OCI-LY7 (cell line): ENCODE results near the gene TTLL1. TPM values are rescaled to one million over a fixed set of nuclear protein-coding genes. Genes with fewer than 3 reads are reported as not detected.

ENCODE experiments used
- BruUV-seq: library from RNA; stranded (reverse); fragments of 400-500 nt; replicated peaks from 2 replicates; lab custom pipeline; 2021; lab: Mats Ljungman, UMichigan
- CTCF ChIA-PET: fragments of 300-600 bp; sonication (Branson Sonifier 250); formaldehyde crosslinking; loops from one replicate; lab custom pipeline; 2022; ENCODE audit warnings: antibody characterized with exemption; ENCODE audit not compliant: unreplicated experiment; lab: Charles Lee
- POLR2A ChIA-PET: fragments of 300-600 bp; sonication (Branson Sonifier 250); formaldehyde crosslinking; loops from one replicate; lab custom pipeline; 2022; ENCODE audit warnings: antibody characterized with exemption; lab: Charles Lee
- DNase-seq: peaks from one replicate; pipeline ENCODE4 v3.0.0-alpha.2; 2015; ENCODE audit warnings: low spot score
- H2AFZ ChIP-seq: fragments of 200-600 bp; sonication (generic), shearing (Covaris generic); 2 replicates; pipeline ENCODE4 v1.6.1; 2014; ENCODE audit warnings: mild to moderate bottlenecking, antibody characterized with exemption, low read length, moderate library complexity
- H3K27ac ChIP-seq: fragments of 200-600 bp; sonication (generic); 2 replicates; pipeline ENCODE4 v1.5.1; 2014; ENCODE audit warnings: mixed run types, low read depth, mild to moderate bottlenecking, moderate library complexity, low read length, inconsistent platforms; ENCODE audit not compliant: poor library complexity, severe bottlenecking
- H3K36me3 ChIP-seq: fragments of 200-600 bp; sonication (generic); 2 replicates; pipeline ENCODE4 v1.6.1; 2014; ENCODE audit warnings: mild to moderate bottlenecking, antibody characterized with exemption, low read length, moderate library complexity, mixed read lengths; ENCODE audit not compliant: insufficient read depth
- H3K4me1 ChIP-seq: fragments of 200-600 bp; sonication (generic); 2 replicates; pipeline ENCODE4 v1.5.1; 2014; ENCODE audit warnings: mild to moderate bottlenecking, low read length; ENCODE audit not compliant: insufficient read depth, poor library complexity, severe bottlenecking
- H3K4me2 ChIP-seq: fragments of 200-600 bp; sonication (generic); 2 replicates; pipeline ENCODE4 v1.6.1; 2014; ENCODE audit warnings: mild to moderate bottlenecking, low read length
- H3K4me3 ChIP-seq: fragments of 200-600 bp; sonication (generic); 2 replicates; pipeline ENCODE4 v1.5.1; 2014; ENCODE audit warnings: mild to moderate bottlenecking, low read depth, low read length; ENCODE audit not compliant: poor library complexity, severe bottlenecking
- H3K79me2 ChIP-seq: fragments of 200-600 bp; sonication (generic); 2 replicates; pipeline ENCODE4 v1.6.1; 2016; ENCODE audit warnings: low read depth, mild to moderate bottlenecking, low read length, moderate library complexity, mixed read lengths; ENCODE audit not compliant: insufficient read depth
- H3K9me2 ChIP-seq: fragments of 200-600 bp; sonication (generic); 2 replicates; pipeline ENCODE4 v1.6.1; 2016; ENCODE audit warnings: mild to moderate bottlenecking, low read length, mixed read lengths; ENCODE audit not compliant: insufficient read depth
- H3K9me3 ChIP-seq: fragments of 200-600 bp; sonication (generic); 2 replicates; pipeline ENCODE4 v1.6.1; 2014; ENCODE audit warnings: mild to moderate bottlenecking, mixed run types, low read length, mixed read lengths
- H4K20me1 ChIP-seq: fragments of 200-600 bp; sonication (generic); 2 replicates; pipeline ENCODE4 v1.6.1; 2014; ENCODE audit warnings: mild to moderate bottlenecking, antibody characterized with exemption, low read length, moderate library complexity, mixed read lengths; ENCODE audit not compliant: insufficient read depth
- EZH2phosphoT487 ChIP-seq: fragments of 200-600 bp; sonication (generic); IDR thresholded peaks from 2 replicates; pipeline ENCODE4 v1.6.1; 2018; ENCODE audit warnings: low read depth, borderline replicate concordance, mild to moderate bottlenecking, mixed run types, antibody characterized with exemption, low read length, moderate library complexity, mixed read lengths
- intact Hi-C: fragments of 100-400 bp; cut with micrococcal nuclease; formaldehyde crosslinking; loops from one replicate; pipeline ENCODE4 v1.10.0; 2022; ENCODE audit not compliant: unreplicated experiment
- total RNA-seq, 2 experiments: library from RNA; depleted of rRNA in 1 of 2; stranded (reverse); fragments of >200 nt in 1 of 2; shearing (Covaris generic) in 1 of 2; gene quantifications; 2 replicates each; pipeline ENCODE4 v1.2.3, GENCODE V29; 2014 to 2022
- TF ChIP-seq, protein P1 (sequence below): fragments of 200-600 bp; sonication (generic); conservative IDR thresholded peaks from 2 replicates; pipeline ENCODE4 v1.5.1; 2014; ENCODE audit warnings: mild to moderate bottlenecking, antibody characterized with exemption, low read length, moderate library complexity, mixed read lengths

The TTLL1 gene
- total RNA-seq, 2 experiments from 2014 or later, result 5.8 to 7.1 TPM

DNA sequence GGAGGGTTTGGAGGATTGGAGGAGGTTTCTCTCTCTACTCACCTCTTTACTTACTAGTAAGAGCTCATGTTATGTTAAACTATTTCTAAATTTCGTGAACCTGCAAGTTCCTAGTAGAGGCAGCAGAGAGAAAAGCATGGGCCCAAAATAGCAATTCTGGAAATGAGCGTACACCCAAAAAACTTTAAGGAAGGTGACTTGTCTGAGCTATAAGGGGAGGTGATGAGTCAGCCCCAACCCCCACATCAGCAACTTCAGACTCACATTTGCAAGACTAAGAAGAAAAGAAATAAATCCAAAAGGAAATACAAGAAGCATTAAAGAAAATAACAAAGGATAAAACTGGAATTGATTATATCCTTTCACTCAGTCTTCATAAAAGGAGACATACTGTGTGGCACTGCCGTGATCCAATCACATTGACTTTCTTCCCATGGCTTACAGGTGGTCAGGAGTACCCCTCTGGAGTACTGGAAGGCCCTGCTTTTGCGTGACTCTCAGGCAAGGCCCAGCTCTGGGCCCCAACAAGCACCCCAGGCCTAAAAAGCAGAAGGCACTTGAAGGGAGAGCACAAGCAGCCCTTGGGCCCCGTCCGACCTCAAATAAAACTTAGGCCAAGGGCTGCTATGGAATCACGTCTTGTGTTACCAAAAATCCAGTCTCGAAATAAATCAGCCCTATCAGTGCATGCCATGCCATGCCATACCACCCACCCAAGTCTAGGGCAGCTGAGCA lies 88.6 kb downstream of the TTLL1 start:
- peaks cover 15% of the 10 kb centered on the region for H3K4me1 ChIP-seq
- no TSS peak for BruUV-seq
- ChIA-PET CTCF (interaction anchor here (1.7 kb wide), 1 partner anchor 13 kb away, joined by 4 read pairs; no protein-coding TSS in a partner anchor), POLR2A (interaction anchor here (0.9 kb wide), 1 partner anchor 13 kb away, joined by 3 read pairs; no protein-coding TSS in a partner anchor)
- no peak overlapping the region for H3K27ac ChIP-seq
- H2AFZ ChIP-seq, result no peak overlapping the region
- no peak for DNase-seq
- H3K36me3 ChIP-seq, result no peaks in the 10 kb centered on the region; the same call in 1 of the 2 replicates
- peaks cover 35% of the 10 kb centered on the region for H3K79me2 ChIP-seq
- H3K9me3 ChIP-seq, result no peaks in the 10 kb centered on the region
- intact Hi-C loops, result no loop called here
- H3K9me2 ChIP-seq, result no peaks in the 10 kb centered on the region
- H3K4me3 ChIP-seq, result no peak overlapping the region
- H3K4me2 ChIP-seq, result no peak overlapping the region
- TF ChIP-seq EZH2phosphoT487, result no peak
- TF ChIP-seq, protein P1, sequence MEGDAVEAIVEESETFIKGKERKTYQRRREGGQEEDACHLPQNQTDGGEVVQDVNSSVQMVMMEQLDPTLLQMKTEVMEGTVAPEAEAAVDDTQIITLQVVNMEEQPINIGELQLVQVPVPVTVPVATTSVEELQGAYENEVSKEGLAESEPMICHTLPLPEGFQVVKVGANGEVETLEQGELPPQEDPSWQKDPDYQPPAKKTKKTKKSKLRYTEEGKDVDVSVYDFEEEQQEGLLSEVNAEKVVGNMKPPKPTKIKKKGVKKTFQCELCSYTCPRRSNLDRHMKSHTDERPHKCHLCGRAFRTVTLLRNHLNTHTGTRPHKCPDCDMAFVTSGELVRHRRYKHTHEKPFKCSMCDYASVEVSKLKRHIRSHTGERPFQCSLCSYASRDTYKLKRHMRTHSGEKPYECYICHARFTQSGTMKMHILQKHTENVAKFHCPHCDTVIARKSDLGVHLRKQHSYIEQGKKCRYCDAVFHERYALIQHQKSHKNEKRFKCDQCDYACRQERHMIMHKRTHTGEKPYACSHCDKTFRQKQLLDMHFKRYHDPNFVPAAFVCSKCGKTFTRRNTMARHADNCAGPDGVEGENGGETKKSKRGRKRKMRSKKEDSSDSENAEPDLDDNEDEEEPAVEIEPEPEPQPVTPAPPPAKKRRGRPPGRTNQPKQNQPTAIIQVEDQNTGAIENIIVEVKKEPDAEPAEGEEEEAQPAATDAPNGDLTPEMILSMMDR, result no peak
- 0 out of 2 replicates have a peak, but pooled peaks cover 6% of the 10 kb centered on the region for H4K20me1 ChIP-seq

DNA sequence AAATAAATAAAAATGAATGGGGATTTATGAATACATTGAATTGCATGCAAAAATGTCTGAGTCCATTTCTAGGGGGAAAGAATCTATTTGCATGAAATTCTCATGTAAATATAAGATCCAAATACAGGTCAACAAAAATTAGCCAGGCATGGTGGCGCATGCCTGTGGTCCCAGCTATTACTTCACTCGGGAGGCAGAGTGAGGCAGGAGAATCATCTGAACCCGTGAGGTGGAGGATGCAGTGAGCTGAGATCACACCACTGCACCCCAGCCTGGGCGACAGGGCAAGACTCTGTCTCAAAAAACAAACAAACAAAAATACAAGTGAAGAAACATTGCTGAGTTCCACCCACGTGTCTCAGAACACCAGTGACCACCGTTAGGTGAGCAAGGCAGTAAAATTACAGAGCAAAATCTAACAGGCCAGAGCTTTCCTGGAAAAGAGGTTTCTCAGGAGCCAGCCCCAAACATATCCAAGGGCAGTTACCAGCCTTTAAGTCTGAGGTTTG lies 91.6 kb downstream of the TTLL1 start:
- Histone ChIP-seq H4K20me1 (peaks cover 2% of the 10 kb centered on the region; the same call in 1 of the 2 replicates), H3K36me3 (peaks cover 11% of the 10 kb centered on the region), H3K27ac (no peak overlapping the region), H2AFZ (no peak overlapping the region), H3K9me3 (peaks cover 5% of the 10 kb centered on the region; the same call in 1 of the 2 replicates), H3K4me2 (no peak overlapping the region), H3K79me2 (peaks cover 27% of the 10 kb centered on the region), H3K4me3 (no peak overlapping the region), H3K4me1 (peaks cover 23% of the 10 kb centered on the region), H3K9me2 (no peaks in the 10 kb centered on the region)
- intact Hi-C loops, result no loop called here
- CTCF ChIA-PET, result no interaction called here
- BruUV-seq, result no TSS peak
- DNase-seq, result no peak
- POLR2A ChIA-PET, result no interaction called here
- TF ChIP-seq, protein P1, result no peak
- TF ChIP-seq EZH2phosphoT487, result no peak
